VCaP (cell line): Measurements from ENCODE around the gene KCNJ1.

ENCODE experiments used
- H3K27ac ChIP-seq: fragments of 450-650 bp; 2 replicates; pipeline ENCODE4 v1.5.1; 2017
- CTCF ChIP-seq: fragments of 450-650 bp; conservative IDR thresholded peaks from 2 replicates; pipeline ENCODE4 v1.5.1; 2017; ENCODE audit warnings: mild to moderate bottlenecking, moderate library complexity

Gene KCNJ1

GRCh38 chr11:128835741-128836430, 31.2 kb downstream of the KCNJ1 start:
- no peak overlapping the region for H3K27ac ChIP-seq
- no peak for TF ChIP-seq CTCF

GRCh38 chr11:128834157-128834556, 32.9 kb downstream of the KCNJ1 start:
- no peak overlapping the region for H3K27ac ChIP-seq
- no peak for TF ChIP-seq CTCF

GRCh38 chr11:128832121-128832497, 35.0 kb downstream of the KCNJ1 start:
- TF ChIP-seq CTCF: no peak

GRCh38 chr11:128831174-128832120, 35.6 kb downstream of the KCNJ1 start:
- no peak overlapping the region for H3K27ac ChIP-seq
- peak; percentile 92 for TF ChIP-seq CTCF

More at GRCh38 chr11:128832121-128832497, 35.0 kb downstream of the KCNJ1 start:
- H3K27ac ChIP-seq: no peak overlapping the region

GRCh38 chr11:128830290-128831173, 36.6 kb downstream of the KCNJ1 start:
- no peak overlapping the region for H3K27ac ChIP-seq
- TF ChIP-seq CTCF: no peak

GRCh38 chr11:128828350-128828749, 38.7 kb downstream of the KCNJ1 start:
- TF ChIP-seq CTCF: no peak
- H3K27ac ChIP-seq: no peak overlapping the region
